Left colon (tissue), 2 donors: ENCODE data around the gene KANSL1. TPM values are rescaled to one million over a fixed set of nuclear protein-coding genes. Genes with fewer than 3 reads are reported as not detected.

Experiments
- ATAC-seq: fragments of 200-7000 bp; cut with Tn5 transposase; one replicate; pipeline ENCODE4 v1.9.1; 2020; ENCODE audit warnings: mild to moderate bottlenecking, moderate library complexity
- DNase-seq, 2 donors: peaks; one replicate each; pipeline ENCODE4 v3.0.0-alpha.2; 2020
- intact Hi-C, 2 donors: fragments of 100-400 bp; cut with DNase I in 1 of 2; cut with micrococcal nuclease in 1 of 2; formaldehyde crosslinking; loops; one replicate each; pipeline versions ENCODE4 v1.11.2 to v1.14.0; 2022; cut with DNase I, micrococcal nuclease
- total RNA-seq, 2 donors: library from RNA; stranded (reverse); fragmentation: NEBNext Ultra II Directional; extraction: Animal tissue kit (Norgen Biotek cat#: 25700); gene quantifications; one replicate each; pipeline ENCODE4 v1.2.1, GENCODE V29; 2021
- donor health status: DM: no; HTN: no; CAD: no.
- donor health status: DM: yes; HTN: yes; CAD: no.

The KANSL1 gene
- total RNA-seq, 2 donors from 2014 or later: 79.4 to 81.9 TPM

GRCh38 chr17:46038414-46038813, 154.8 kb downstream of the KANSL1 start:
- DNase-seq: no peak
- intact Hi-C loops: no loop called here
- no peak for ATAC-seq

- DNase-seq (no peak), ATAC-seq (no peak)
- intact Hi-C loops: no loop called here
Observed at GRCh38 chr17:46037722-46038255, 155.4 kb downstream of the KANSL1 start.

GRCh38 chr17:46036491-46036890, 156.7 kb downstream of the KANSL1 start:
- intact Hi-C loops: no loop called here
- DNase-seq (no peak), ATAC-seq (no peak)

GRCh38 chr17:46035112-46035818, 158.0 kb downstream of the KANSL1 start:
- no peak for ATAC-seq
- DNase-seq: no peak
- intact Hi-C loops: no loop called here

- intact Hi-C loops: no loop called here
- DNase-seq (no peak), ATAC-seq (no peak)
Observed at GRCh38 chr17:46033392-46033791, 159.8 kb downstream of the KANSL1 start.

GRCh38 chr17:46032909-46033308, 160.3 kb downstream of the KANSL1 start:
- intact Hi-C loops: no loop called here
- ATAC-seq (no peak), DNase-seq (no peak)

- ATAC-seq (no peak), DNase-seq (no peak)
- intact Hi-C loops: no loop called here
Observed at GRCh38 chr17:46031920-46032319, 161.3 kb downstream of the KANSL1 start.

GRCh38 chr17:46031440-46031839, 161.8 kb downstream of the KANSL1 start:
- ATAC-seq (peak; percentile 16), DNase-seq (no peak)
- intact Hi-C loops: no loop called here

- no peak for ATAC-seq
- no peak for DNase-seq
- intact Hi-C loops: no loop called here
Observed at GRCh38 chr17:46030752-46031151, 162.5 kb downstream of the KANSL1 start.

GRCh38 chr17:46029627-46030026, 163.6 kb downstream of the KANSL1 start:
- intact Hi-C loops: no loop called here
- ATAC-seq: no peak
- no peak for DNase-seq

- ATAC-seq (no peak), DNase-seq (no peak)
- intact Hi-C loops: no loop called here
Observed at GRCh38 chr17:46028981-46029565, 164.2 kb downstream of the KANSL1 start.

GRCh38 chr17:46028374-46028773, 164.9 kb downstream of the KANSL1 start:
- intact Hi-C loops: no loop called here
- ATAC-seq: no peak
- DNase-seq: no peak

GRCh38 chr17:46027976-46028325, 165.3 kb downstream of the KANSL1 start:
- ATAC-seq (no peak), DNase-seq (no peak)
- intact Hi-C loops: no loop called here

GRCh38 chr17:46027048-46027975, 165.9 kb downstream of the KANSL1 start:
- intact Hi-C loops: no loop called here
- ATAC-seq: no peak

GRCh38 chr17:46026166-46027047, 166.8 kb downstream of the KANSL1 start:
- intact Hi-C loops: no loop called here
- DNase-seq (no peak), ATAC-seq (peak; percentile 20)

More at GRCh38 chr17:46027048-46027975, 165.9 kb downstream of the KANSL1 start:
- DNase-seq: no peak

GRCh38 chr17:46025510-46026165, 167.6 kb downstream of the KANSL1 start:
- intact Hi-C loops: no loop called here
- DNase-seq (no peak), ATAC-seq (peak; percentile 8)

GRCh38 chr17:46025060-46025459, 168.2 kb downstream of the KANSL1 start:
- intact Hi-C loops: no loop called here
- DNase-seq: no peak
- ATAC-seq: no peak

- no peak for DNase-seq
Observed at GRCh38 chr17:46024590-46024989, 168.6 kb downstream of the KANSL1 start.

More at GRCh38 chr17:46024590-46024989, 168.6 kb downstream of the KANSL1 start:
- intact Hi-C loops: no loop called here
- ATAC-seq: no peak
